ENCODE data around the gene FMNL2.

The FMNL2 gene

DNA sequence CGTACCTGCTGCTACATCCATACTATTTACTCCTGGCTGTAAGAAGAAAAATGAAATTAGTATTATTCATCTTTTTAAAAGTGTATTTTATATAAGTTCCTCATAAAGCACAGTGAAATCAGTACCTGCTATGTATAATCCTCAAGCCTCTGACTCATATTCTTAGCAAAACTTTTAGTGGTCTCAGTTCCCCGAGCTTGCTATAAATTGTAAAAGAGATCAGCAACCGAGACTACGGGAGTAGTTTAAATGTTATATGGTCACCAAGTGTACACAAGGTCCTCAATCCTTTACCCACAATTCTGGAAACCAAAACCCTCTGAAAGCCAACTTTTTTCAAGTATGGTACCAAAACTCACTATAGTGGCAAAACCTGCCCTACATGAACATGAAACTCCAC, 358.1 kb downstream of the FMNL2 start:
- H3K4me3 ChIP-seq (ENCODE audit: control insufficient read depth, low read depth, low read length) = no peak overlapping the region
- TF ChIP-seq, protein P1, sequence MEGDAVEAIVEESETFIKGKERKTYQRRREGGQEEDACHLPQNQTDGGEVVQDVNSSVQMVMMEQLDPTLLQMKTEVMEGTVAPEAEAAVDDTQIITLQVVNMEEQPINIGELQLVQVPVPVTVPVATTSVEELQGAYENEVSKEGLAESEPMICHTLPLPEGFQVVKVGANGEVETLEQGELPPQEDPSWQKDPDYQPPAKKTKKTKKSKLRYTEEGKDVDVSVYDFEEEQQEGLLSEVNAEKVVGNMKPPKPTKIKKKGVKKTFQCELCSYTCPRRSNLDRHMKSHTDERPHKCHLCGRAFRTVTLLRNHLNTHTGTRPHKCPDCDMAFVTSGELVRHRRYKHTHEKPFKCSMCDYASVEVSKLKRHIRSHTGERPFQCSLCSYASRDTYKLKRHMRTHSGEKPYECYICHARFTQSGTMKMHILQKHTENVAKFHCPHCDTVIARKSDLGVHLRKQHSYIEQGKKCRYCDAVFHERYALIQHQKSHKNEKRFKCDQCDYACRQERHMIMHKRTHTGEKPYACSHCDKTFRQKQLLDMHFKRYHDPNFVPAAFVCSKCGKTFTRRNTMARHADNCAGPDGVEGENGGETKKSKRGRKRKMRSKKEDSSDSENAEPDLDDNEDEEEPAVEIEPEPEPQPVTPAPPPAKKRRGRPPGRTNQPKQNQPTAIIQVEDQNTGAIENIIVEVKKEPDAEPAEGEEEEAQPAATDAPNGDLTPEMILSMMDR (conservative IDR thresholded peaks at IDR 0.05; ENCODE audit: control insufficient read depth, insufficient read depth, low read depth, low read length) = no peak
- DNase-seq (ENCODE audit: low read depth) = no peak

DNA sequence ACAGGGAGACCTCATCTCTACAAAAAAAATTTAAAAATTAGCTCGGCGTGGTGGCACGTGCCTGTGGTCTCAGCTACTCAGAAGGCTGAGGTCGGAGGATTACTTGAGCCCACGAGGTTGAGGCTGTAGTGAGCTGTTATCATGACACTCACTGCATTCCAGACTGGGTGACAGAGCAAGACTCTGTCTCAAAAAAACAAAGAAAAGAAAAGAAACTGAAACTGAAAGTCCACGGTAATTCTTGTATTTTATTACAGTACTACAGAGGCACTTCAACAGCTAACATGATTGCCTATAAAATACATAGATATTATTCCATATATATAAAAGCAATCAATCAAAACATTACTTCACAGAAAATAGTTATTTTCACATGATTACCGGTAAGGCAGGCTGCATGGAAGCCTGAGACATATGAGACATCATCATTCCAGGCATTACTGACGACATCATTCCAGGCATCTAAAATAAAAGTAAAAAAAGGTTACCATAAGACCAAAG, 359.2 kb downstream of the FMNL2 start:
- DNase-seq (ENCODE audit: low read depth) = peak; percentile 80
- TF ChIP-seq, protein P1 (conservative IDR thresholded peaks at IDR 0.05; ENCODE audit: control insufficient read depth, insufficient read depth, low read depth, low read length) = no peak
- H3K4me3 ChIP-seq (ENCODE audit: control insufficient read depth, low read depth, low read length) = peak overlapping the region; percentile 18

DNA sequence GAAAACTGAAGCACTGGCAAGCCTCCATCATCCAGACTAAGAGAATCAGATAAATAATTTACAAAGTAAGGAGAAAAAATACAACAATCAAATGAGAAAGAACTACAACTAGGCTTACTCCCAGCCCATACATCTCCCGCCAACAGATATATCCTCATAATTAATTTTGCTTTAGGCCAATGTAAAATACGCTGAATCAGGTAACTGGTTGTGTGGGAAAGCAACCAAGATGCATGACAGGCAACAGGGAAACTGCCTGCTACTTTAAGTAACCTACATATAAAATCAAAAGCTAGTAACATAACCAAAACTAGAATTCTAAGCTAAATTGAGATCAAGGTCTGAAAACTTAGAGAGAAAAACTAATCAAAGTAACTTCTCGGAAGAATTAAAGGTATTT, 360.8 kb downstream of the FMNL2 start:
- TF ChIP-seq, protein P1 (conservative IDR thresholded peaks at IDR 0.05; ENCODE audit: control insufficient read depth, insufficient read depth, low read depth, low read length) = no peak
- H3K4me3 ChIP-seq (ENCODE audit: control insufficient read depth, low read depth, low read length) = no peak overlapping the region
- DNase-seq (ENCODE audit: low read depth) = no peak

DNA sequence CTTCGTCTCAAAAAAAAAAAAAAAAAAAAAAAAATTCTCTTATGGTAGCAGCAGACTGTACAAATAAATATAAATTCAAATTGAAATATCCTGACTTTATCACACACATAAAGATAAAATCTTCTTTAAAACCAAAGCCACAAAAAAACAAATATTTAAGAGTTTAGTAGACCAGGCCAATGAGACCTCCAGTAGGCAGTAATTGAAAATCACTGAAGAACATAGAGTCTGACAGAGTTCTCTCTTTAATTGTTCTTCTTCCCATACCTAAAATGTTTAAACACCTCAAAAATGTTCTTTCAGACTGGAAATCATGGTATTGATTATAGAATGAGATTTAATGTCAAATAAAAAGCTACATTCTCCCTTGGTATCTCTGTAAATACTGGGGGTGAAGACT, 361.5 kb downstream of the FMNL2 start:
- no peak for DNase-seq (ENCODE audit: low read depth)
- no peak overlapping the region for H3K4me3 ChIP-seq (ENCODE audit: control insufficient read depth, low read depth, low read length)
- TF ChIP-seq, protein P1 (conservative IDR thresholded peaks at IDR 0.05; ENCODE audit: control insufficient read depth, insufficient read depth, low read depth, low read length) = no peak

Measured in fibroblast of mammary gland (primary cell).